CD4-positive, alpha-beta T cell (primary cell): Measurements from ENCODE around the gene PADI1. TPM values are rescaled to one million over a fixed set of nuclear protein-coding genes. Genes with fewer than 3 reads are reported as not detected.

Source experiments
- ATAC-seq: fragments of 200-7000 bp; cut with Tn5 transposase; one replicate; pipeline ENCODE4 v1.10.0; 2022; ENCODE audit warnings: mild to moderate bottlenecking; ENCODE audit not compliant: poor library complexity
- CTCF ChIA-PET: fragments of 350-600 bp; sonication (Branson Sonifier 250); formaldehyde crosslinking; loops from one replicate; lab custom pipeline; 2021; ENCODE audit warnings: antibody characterized with exemption, inconsistent platforms; lab: Charles Lee
- POLR2A ChIA-PET: fragments of 350-600 bp; sonication (Branson Sonifier 250); formaldehyde crosslinking; loops from one replicate; lab custom pipeline; 2021; ENCODE audit warnings: antibody characterized with exemption, inconsistent platforms; lab: Charles Lee
- DNase-seq, 14 experiments: peaks; one replicate each; pipeline ENCODE4 v3.0.0-alpha.2; 2013 to 2020; ENCODE audit warnings: mixed read lengths in 2 of 14
- H3K27ac ChIP-seq, 2 donors: one replicate each; pipeline versions ENCODE4 v1.5.1 to v1.7.0; 2013; ENCODE audit warnings: low read length in 2 of 2, low read depth in 1 of 2, mild to moderate bottlenecking in 1 of 2
- H3K27me3 ChIP-seq, 2 experiments: 1 replicate in 1 of 2; 2 replicates in 1 of 2; pipeline versions ENCODE4 v1.6.1 to v1.7.0; 2013; ENCODE audit warnings: low read length in 2 of 2, control low read depth in 1 of 2, mild to moderate bottlenecking in 1 of 2, moderate library complexity in 1 of 2; ENCODE audit not compliant: insufficient read depth in 2 of 2, control insufficient read depth in 1 of 2
- H3K36me3 ChIP-seq: one replicate; pipeline ENCODE4 v1.6.1; 2013; ENCODE audit warnings: low read length, control low read depth; ENCODE audit not compliant: insufficient read depth
- H3K4me1 ChIP-seq: one replicate; pipeline ENCODE4 v1.6.1; 2013; ENCODE audit warnings: low read length, control low read depth; ENCODE audit not compliant: insufficient read depth
- H3K4me3 ChIP-seq: one replicate; pipeline ENCODE4 v1.5.1; 2013; ENCODE audit warnings: mild to moderate bottlenecking, low read length, moderate library complexity
- H3K9me3 ChIP-seq, 2 experiments: 1 replicate in 1 of 2; 2 replicates in 1 of 2; pipeline versions ENCODE4 v1.6.1 to v1.7.0; 2013; ENCODE audit warnings: low read length in 2 of 2, mild to moderate bottlenecking in 2 of 2, control low read depth in 1 of 2, moderate library complexity in 1 of 2; ENCODE audit not compliant: control insufficient read depth in 1 of 2, insufficient read depth in 1 of 2
- H3K27ac Mint-ChIP-seq: one replicate; pipeline ENCODE4 v1.8.0; 2020; ENCODE audit warnings: mixed read lengths
- H3K27me3 Mint-ChIP-seq: one replicate; pipeline ENCODE4 v1.8.0; 2021; ENCODE audit warnings: mixed read lengths
- H3K36me3 Mint-ChIP-seq: one replicate; pipeline ENCODE4 v1.8.0; 2021; ENCODE audit warnings: low read depth, mixed read lengths
- H3K4me1 Mint-ChIP-seq: one replicate; pipeline ENCODE4 v1.8.0; 2021; ENCODE audit warnings: low read depth, mixed read lengths
- H3K4me3 Mint-ChIP-seq: one replicate; pipeline ENCODE4 v1.8.0; 2020; ENCODE audit warnings: mild to moderate bottlenecking, mixed read lengths
- H3K9me3 Mint-ChIP-seq: one replicate; pipeline ENCODE4 v1.8.0; 2020; ENCODE audit warnings: mixed read lengths
- CTCF ChIP-seq: fragments of 200-600 bp; IDR thresholded peaks from one replicate; pipeline ENCODE4 v1.8.0; 2022; ENCODE audit warnings: antibody characterized with exemption, mild to moderate bottlenecking
- intact Hi-C, 2 experiments: fragments of 100-400 bp; cut with DNase I in 1 of 2; cut with micrococcal nuclease in 1 of 2; formaldehyde crosslinking; loops; one replicate each; pipeline versions ENCODE4 v1.15.1 to v1.9.0; 2023 to 2025; cut with DNase I, micrococcal nuclease
- total RNA-seq, 174 experiments: library from RNA in 2 of 174; stranded (reverse) in 2 of 174; gene quantifications; one replicate each; pipeline ENCODE4 v1.2.3 and lab custom pipeline; 2021 to 2026

PADI1 gene
- total RNA-seq, 2 experiments from 2014 or later: not detected

- H3K4me1 Mint-ChIP-seq: peaks cover 33% of the 10 kb centered on the region
- POLR2A ChIA-PET: no interaction called here
These were observed 1.3 kb downstream of the PADI1 start for GRCh38 chr1:17206196-17206595.

DNA sequence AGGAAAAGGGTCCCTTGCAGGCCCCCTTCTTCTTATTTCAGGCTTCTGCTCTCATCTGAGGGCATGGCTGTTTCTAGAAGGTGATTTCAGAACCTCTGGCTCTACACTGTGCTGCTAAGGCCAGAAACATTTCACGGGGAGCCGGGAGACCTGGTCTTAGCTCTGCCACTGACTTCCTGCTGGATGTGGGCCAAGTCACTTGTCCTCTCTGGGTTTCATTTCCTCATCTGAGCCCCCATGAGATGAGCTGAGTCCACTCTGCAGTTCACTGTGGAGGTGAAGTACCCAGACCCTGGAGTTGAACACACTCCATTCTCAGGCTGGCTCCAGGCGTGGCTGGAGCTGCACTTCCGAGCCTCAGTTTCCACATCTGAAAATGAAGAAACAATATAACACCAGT is 2.1 kb downstream of the PADI1 start:
- Mint-ChIP-seq H3K36me3 (no peaks in the 10 kb centered on the region), H3K4me1 (peaks cover 31% of the 10 kb centered on the region), H3K9me3 (no peaks in the 10 kb centered on the region), H3K4me3 (no peak overlapping the region), H3K27me3 (peaks cover 20% of the 10 kb centered on the region), H3K27ac (no peak overlapping the region)
- ChIA-PET POLR2A (no interaction called here), CTCF (no interaction called here)
- Histone ChIP-seq H3K4me3 (no peak overlapping the region), H3K4me1 (peaks cover 52% of the 10 kb centered on the region), H3K36me3 (no peaks in the 10 kb centered on the region), H3K27me3 (peaks cover 0 to 2% of the 10 kb centered on the region in 2 experiments), H3K9me3 (peaks cover 0 to 3% of the 10 kb centered on the region in 2 experiments), H3K27ac (no peak overlapping the region)
- peak in 3 of 14 experiments; percentile 13 to 59 (median 58) for DNase-seq
- ATAC-seq: no peak
- intact Hi-C loops: no loop called here
- no peak for TF ChIP-seq CTCF

More at GRCh38 chr1:17206196-17206595, 1.3 kb downstream of the PADI1 start:
- Mint-ChIP-seq H3K27me3 (peaks cover 20% of the 10 kb centered on the region), H3K4me3 (no peak overlapping the region), H3K27ac (no peak overlapping the region), H3K36me3 (no peaks in the 10 kb centered on the region), H3K9me3 (no peaks in the 10 kb centered on the region)
- intact Hi-C loops: no loop called here
- no peak for DNase-seq
- CTCF ChIA-PET: no interaction called here
- TF ChIP-seq CTCF: no peak
- no peaks in the 10 kb centered on the region for H3K36me3 ChIP-seq
- no peak overlapping the region for H3K4me3 ChIP-seq
- no peak overlapping the region for H3K27ac ChIP-seq
- H3K9me3 ChIP-seq: peaks cover 0 to 3% of the 10 kb centered on the region in 2 experiments
- H3K4me1 ChIP-seq: peaks cover 52% of the 10 kb centered on the region
- no peaks in the 10 kb centered on the region for H3K27me3 ChIP-seq
- no peak for ATAC-seq

- peaks cover 0 to 2% of the 10 kb centered on the region in 2 experiments for H3K27me3 ChIP-seq
- Mint-ChIP-seq H3K4me1 (peaks cover 31% of the 10 kb centered on the region), H3K4me3 (no peak overlapping the region)
These were observed 2.6 kb downstream of the PADI1 start for GRCh38 chr1:17207540-17207939.

More at GRCh38 chr1:17207540-17207939, 2.6 kb downstream of the PADI1 start:
- peak in 1 of 14 experiments; percentile 20 for DNase-seq
- TF ChIP-seq CTCF: no peak
- Mint-ChIP-seq H3K9me3 (no peaks in the 10 kb centered on the region), H3K36me3 (no peaks in the 10 kb centered on the region), H3K27me3 (peaks cover 24% of the 10 kb centered on the region), H3K27ac (no peak overlapping the region)
- Histone ChIP-seq H3K4me3 (no peak overlapping the region), H3K36me3 (no peaks in the 10 kb centered on the region), H3K27ac (no peak overlapping the region), H3K4me1 (peaks cover 52% of the 10 kb centered on the region), H3K9me3 (peaks cover 0 to 3% of the 10 kb centered on the region in 2 experiments)
- CTCF ChIA-PET: no interaction called here
- intact Hi-C loops: no loop called here
- POLR2A ChIA-PET: no interaction called here
- ATAC-seq: no peak
